Parathyroid adenoma (tissue), 2 donors: ENCODE results near the gene URB2.

Experiments used
- H2AFZ ChIP-seq: fragments of 300-600 bp; sonication (generic); one replicate; pipeline ENCODE4 v1.7.0; 2017; ENCODE audit warnings: antibody characterized with exemption, mild to moderate bottlenecking
- H3K27ac ChIP-seq: fragments of 300-600 bp; sonication (generic); one replicate; pipeline ENCODE4 v1.7.0; 2017
- H3K27me3 ChIP-seq: fragments of 300-600 bp; sonication (generic); one replicate; pipeline ENCODE4 v1.7.0; 2017; ENCODE audit warnings: low read length; ENCODE audit not compliant: control insufficient read depth, insufficient read depth
- H3K36me3 ChIP-seq: fragments of 300-600 bp; sonication (generic); one replicate; pipeline ENCODE4 v1.7.0; 2017; ENCODE audit warnings: low read length; ENCODE audit not compliant: control insufficient read depth, insufficient read depth
- H3K4me1 ChIP-seq: fragments of 300-600 bp; sonication (generic); one replicate; pipeline ENCODE4 v1.7.0; 2017; ENCODE audit warnings: control low read depth
- H3K4me2 ChIP-seq: fragments of 300-600 bp; sonication (generic); one replicate; pipeline ENCODE4 v1.7.0; 2017; ENCODE audit warnings: low read length
- H3K4me3 ChIP-seq: fragments of 300-600 bp; sonication (generic); one replicate; pipeline ENCODE4 v1.7.0; 2017; ENCODE audit warnings: low read depth, low read length
- H3K79me2 ChIP-seq: fragments of 300-600 bp; sonication (generic); one replicate; pipeline ENCODE4 v1.7.0; 2017; ENCODE audit warnings: control low read depth
- H3K9ac ChIP-seq: fragments of 300-600 bp; sonication (generic); one replicate; pipeline ENCODE4 v1.7.0; 2017; ENCODE audit warnings: mild to moderate bottlenecking
- H3K9me3 ChIP-seq: fragments of 300-600 bp; sonication (generic); one replicate; pipeline ENCODE4 v1.7.0; 2017; ENCODE audit warnings: low read length; ENCODE audit not compliant: control insufficient read depth
- CTCF ChIP-seq: fragments of 300-600 bp; sonication (generic); IDR thresholded peaks from one replicate; pipeline ENCODE4 v1.7.0; 2017; ENCODE audit warnings: antibody characterized with exemption, mild to moderate bottlenecking
- donor health status: primary hyperparathyroidism.

The URB2 gene

DNA sequence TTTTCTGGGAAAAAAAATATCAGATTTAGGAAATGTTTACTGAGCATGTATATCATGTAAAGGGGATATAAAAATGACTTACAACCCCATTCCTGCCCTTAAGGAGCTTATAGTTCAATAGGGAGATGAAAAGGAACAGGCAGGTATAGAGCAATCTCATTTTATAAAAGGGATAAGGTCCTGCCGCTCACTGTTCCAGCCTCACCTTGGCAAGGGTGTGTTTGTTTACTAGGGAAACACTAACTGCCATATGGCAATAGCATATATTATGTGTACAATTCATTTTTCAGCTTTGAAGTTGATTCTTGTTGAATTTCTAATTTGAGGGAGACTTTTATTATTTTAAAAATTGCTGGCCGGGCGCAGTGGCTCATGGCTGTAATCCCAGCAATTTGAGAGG, 25.5 kb downstream of the URB2 start:
- H3K4me3 ChIP-seq = no peak overlapping the region
- no peaks in the 10 kb centered on the region for H3K4me1 ChIP-seq
- no peaks in the 10 kb centered on the region for H3K27me3 ChIP-seq
- no peaks in the 10 kb centered on the region for H3K79me2 ChIP-seq
- H3K4me2 ChIP-seq = no peak overlapping the region
- no peaks in the 10 kb centered on the region for H3K36me3 ChIP-seq
- no peak overlapping the region for H3K27ac ChIP-seq
- H3K9ac ChIP-seq = no peak overlapping the region
- H2AFZ ChIP-seq = no peak overlapping the region
- no peak for TF ChIP-seq CTCF
- H3K9me3 ChIP-seq = no peaks in the 10 kb centered on the region

- TF ChIP-seq CTCF = no peak
- no peak overlapping the region for H3K27ac ChIP-seq
These were observed 27.4 kb downstream of the URB2 start for GRCh38 chr1:229653420-229653819.

DNA sequence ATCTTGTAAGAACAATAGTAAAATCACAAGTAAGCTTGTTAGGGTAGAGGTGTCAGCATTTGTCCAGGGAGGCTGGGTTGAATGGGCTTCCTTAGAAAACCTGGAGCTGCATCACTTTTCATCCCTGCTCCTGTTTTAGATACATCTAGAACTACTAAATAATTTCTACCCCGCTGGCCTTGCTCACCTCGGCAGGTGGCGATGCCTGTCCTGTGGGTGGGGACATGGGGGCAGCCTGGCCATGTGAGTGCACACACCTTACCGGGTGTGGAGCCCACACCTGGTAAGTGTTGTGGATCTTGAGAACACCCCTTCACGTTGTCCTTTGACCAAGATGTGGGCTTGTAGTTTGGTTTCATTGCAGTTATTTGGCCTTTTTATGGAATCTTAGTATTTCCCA, 29.7 kb downstream of the URB2 start:
- Histone ChIP-seq H3K36me3 (no peaks in the 10 kb centered on the region), H3K27me3 (no peaks in the 10 kb centered on the region), H2AFZ (no peak overlapping the region), H3K4me1 (no peaks in the 10 kb centered on the region), H3K27ac (no peak overlapping the region), H3K9ac (no peak overlapping the region), H3K4me2 (no peak overlapping the region), H3K4me3 (no peak overlapping the region), H3K79me2 (no peaks in the 10 kb centered on the region), H3K9me3 (no peaks in the 10 kb centered on the region)
- TF ChIP-seq CTCF = no peak

More at GRCh38 chr1:229653420-229653819, 27.4 kb downstream of the URB2 start:
- Histone ChIP-seq H3K9ac (no peak overlapping the region), H3K79me2 (no peaks in the 10 kb centered on the region), H3K4me1 (no peaks in the 10 kb centered on the region), H2AFZ (no peak overlapping the region), H3K4me3 (no peak overlapping the region), H3K4me2 (no peak overlapping the region), H3K9me3 (no peaks in the 10 kb centered on the region), H3K27me3 (no peaks in the 10 kb centered on the region), H3K36me3 (no peaks in the 10 kb centered on the region)

- no peak overlapping the region for H3K4me3 ChIP-seq
- H3K4me2 ChIP-seq = no peak overlapping the region
- no peak for TF ChIP-seq CTCF
- H3K27ac ChIP-seq = no peak overlapping the region
- no peaks in the 10 kb centered on the region for H3K79me2 ChIP-seq
- no peaks in the 10 kb centered on the region for H3K9me3 ChIP-seq
- no peaks in the 10 kb centered on the region for H3K4me1 ChIP-seq
- H3K36me3 ChIP-seq = no peaks in the 10 kb centered on the region
- H2AFZ ChIP-seq = no peak overlapping the region
- H3K9ac ChIP-seq = no peak overlapping the region
- H3K27me3 ChIP-seq = no peaks in the 10 kb centered on the region
These were observed 32.1 kb downstream of the URB2 start for GRCh38 chr1:229657993-229658755.
